DOHH2 (cell line): ENCODE measurements around the gene BHLHE23.

Source experiments
- H3F3A ChIP-seq: fragments of 200-600 bp; sonication (generic), shearing (Covaris generic); 2 replicates; pipeline ENCODE4 v1.6.0; 2016; ENCODE audit warnings: antibody characterized with exemption, mild to moderate bottlenecking; ENCODE audit not compliant: control insufficient read depth, insufficient read depth
- H3K27ac ChIP-seq: fragments of 200-600 bp; sonication (generic); 2 replicates; pipeline ENCODE4 v1.5.1; 2014; ENCODE audit warnings: low read depth, mild to moderate bottlenecking, low read length, moderate library complexity
- H3K27me3 ChIP-seq: fragments of 200-600 bp; sonication (generic); 2 replicates; pipeline ENCODE4 v1.6.1; 2014; ENCODE audit warnings: mild to moderate bottlenecking, low read length, mixed read lengths; ENCODE audit not compliant: control insufficient read depth
- H3K36me3 ChIP-seq: fragments of 200-600 bp; sonication (generic); 2 replicates; pipeline ENCODE4 v1.6.1; 2014; ENCODE audit warnings: mild to moderate bottlenecking, low read length, moderate library complexity, mixed read lengths; ENCODE audit not compliant: control insufficient read depth
- H3K4me1 ChIP-seq: fragments of 200-600 bp; sonication (generic); 2 replicates; pipeline ENCODE4 v1.6.1; 2014; ENCODE audit warnings: mild to moderate bottlenecking, low read length, mixed read lengths; ENCODE audit not compliant: control insufficient read depth
- H3K4me2 ChIP-seq: fragments of 200-600 bp; sonication (generic); 2 replicates; pipeline ENCODE4 v1.6.0; 2014; ENCODE audit warnings: mild to moderate bottlenecking, low read length, moderate library complexity
- H3K4me3 ChIP-seq: fragments of 200-600 bp; sonication (generic); 2 replicates; pipeline ENCODE4 v1.5.1; 2014; ENCODE audit warnings: mild to moderate bottlenecking, low read length, mixed read lengths
- H3K79me2 ChIP-seq: fragments of 200-600 bp; sonication (generic); 2 replicates; pipeline ENCODE4 v1.6.1; 2014; ENCODE audit warnings: mild to moderate bottlenecking, low read length, mixed read lengths; ENCODE audit not compliant: control insufficient read depth
- H3K9me2 ChIP-seq: fragments of 200-600 bp; sonication (generic); replicated peaks from 2 replicates; pipeline ENCODE4 v1.6.1; 2014; ENCODE audit warnings: mild to moderate bottlenecking, low read length, mixed read lengths; ENCODE audit not compliant: control insufficient read depth
- H3K9me3 ChIP-seq: fragments of 200-600 bp; sonication (generic); 2 replicates; pipeline ENCODE4 v1.6.1; 2014; ENCODE audit warnings: antibody characterized with exemption, low read length, mixed read lengths; ENCODE audit not compliant: control insufficient read depth, insufficient read depth
- H4K20me1 ChIP-seq: fragments of 200-600 bp; sonication (generic); 2 replicates; pipeline ENCODE4 v1.6.0; 2014; ENCODE audit warnings: low read depth, mild to moderate bottlenecking, antibody characterized with exemption, low read length, moderate library complexity; ENCODE audit not compliant: control insufficient read depth, insufficient read depth
- CTCF ChIP-seq: fragments of 200-600 bp; sonication (generic); IDR thresholded peaks from one replicate; pipeline ENCODE4 v1.5.1; 2014; ENCODE audit warnings: antibody characterized with exemption, mild to moderate bottlenecking, low read depth, low read length; ENCODE audit not compliant: poor library complexity, severe bottlenecking
- EZH2phosphoT487 ChIP-seq: fragments of 200-600 bp; sonication (generic); IDR thresholded peaks from 2 replicates; pipeline ENCODE4 v1.6.1; 2017; ENCODE audit warnings: borderline replicate concordance, mild to moderate bottlenecking, antibody characterized with exemption, low read length, moderate library complexity, mixed read lengths

The BHLHE23 gene

DNA sequence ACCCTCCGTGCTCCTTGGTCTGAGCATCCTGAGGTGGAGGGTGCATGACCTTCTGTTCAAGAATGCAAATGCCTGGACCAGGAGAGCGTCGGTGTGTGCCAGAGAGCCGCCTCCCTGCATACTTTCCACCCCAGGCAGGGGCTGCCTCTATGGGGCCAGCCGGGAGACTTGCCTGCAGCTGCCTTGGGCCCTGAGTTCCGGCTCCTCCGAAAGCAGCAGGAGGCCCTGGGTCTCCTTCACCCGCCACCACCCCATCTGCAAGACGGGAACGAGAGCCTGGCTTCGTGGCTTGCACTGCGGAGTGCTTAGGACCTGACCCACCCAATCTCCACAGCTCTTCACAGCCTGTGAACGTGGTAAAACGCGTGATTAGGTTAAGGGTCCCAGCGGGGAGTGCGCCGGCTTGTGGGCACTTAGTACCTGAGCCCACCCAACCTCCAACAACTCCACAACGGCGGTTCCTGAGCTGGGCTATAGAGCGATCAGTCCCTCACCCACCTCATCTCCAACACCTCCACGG is 16.4 kb downstream of the BHLHE23 start:
- Histone ChIP-seq H3K4me1 (peaks cover 5% of the 10 kb centered on the region; the same call in 1 of the 2 replicates), H3K9me3 (no peaks in the 10 kb centered on the region), H3K27me3 (peaks cover 13% of the 10 kb centered on the region), H3K9me2 (no peaks in the 10 kb centered on the region), H3F3A (no peaks in the 10 kb centered on the region), H3K4me3 (no peak overlapping the region), H3K36me3 (no peaks in the 10 kb centered on the region), H3K27ac (no peak overlapping the region), H3K4me2 (no peak overlapping the region), H4K20me1 (no peaks in the 10 kb centered on the region), H3K79me2 (no peaks in the 10 kb centered on the region)
- TF ChIP-seq EZH2phosphoT487 (no peak), CTCF (no peak)

DNA sequence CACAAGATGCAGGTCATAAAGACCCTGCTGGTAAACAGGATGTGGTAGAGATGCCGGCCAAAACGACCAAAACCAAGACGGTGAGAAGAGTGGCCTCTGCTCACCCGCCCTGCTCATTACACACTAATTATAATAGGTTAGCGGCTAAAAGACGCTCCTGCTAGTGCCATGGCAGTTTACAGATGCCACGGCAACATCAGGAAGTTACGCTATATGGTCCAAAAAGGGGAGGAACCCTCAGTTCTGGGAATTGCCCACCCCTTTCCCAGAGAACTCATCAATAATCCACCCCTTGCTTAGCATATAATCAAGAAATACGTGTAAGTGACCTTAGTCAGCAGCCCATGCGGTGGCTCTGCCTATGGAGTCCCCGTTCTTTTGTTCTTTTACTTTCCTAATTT is 17.6 kb downstream of the BHLHE23 start:
- H4K20me1 ChIP-seq, result no peaks in the 10 kb centered on the region
- no peaks in the 10 kb centered on the region for H3K9me2 ChIP-seq
- no peaks in the 10 kb centered on the region for H3K36me3 ChIP-seq
- H3K4me3 ChIP-seq, result no peak overlapping the region
- no peak overlapping the region for H3K4me2 ChIP-seq
- no peaks in the 10 kb centered on the region for H3F3A ChIP-seq
- no peaks in the 10 kb centered on the region for H3K79me2 ChIP-seq
- H3K27me3 ChIP-seq, result peaks cover 17% of the 10 kb centered on the region
- no peaks in the 10 kb centered on the region for H3K9me3 ChIP-seq
- H3K4me1 ChIP-seq, result peaks cover 5% of the 10 kb centered on the region; the same call in 1 of the 2 replicates
- TF ChIP-seq EZH2phosphoT487 (no peak), CTCF (no peak)
- H3K27ac ChIP-seq, result no peak overlapping the region

DNA sequence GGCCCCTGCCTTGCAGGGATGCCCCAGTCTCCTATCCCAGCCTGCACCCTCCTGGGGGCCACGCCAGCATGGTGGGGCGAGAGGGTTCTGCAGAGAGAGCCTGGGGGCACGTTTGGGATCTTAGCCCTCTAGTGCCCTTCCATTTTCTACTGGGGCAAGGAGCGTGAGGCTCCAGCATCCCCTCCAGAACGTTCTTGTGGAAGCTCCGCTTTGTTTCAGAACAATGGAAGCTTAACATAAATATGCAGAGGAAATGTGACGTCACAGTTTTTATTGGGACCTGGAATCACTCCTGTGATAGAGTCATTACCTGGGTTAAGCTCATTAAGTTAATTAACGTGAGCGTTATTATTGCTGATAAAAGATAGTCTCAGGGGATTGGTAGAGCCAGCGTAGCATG is 19.6 kb downstream of the BHLHE23 start:
- Histone ChIP-seq H4K20me1 (no peaks in the 10 kb centered on the region), H3K27me3 (peaks cover 22% of the 10 kb centered on the region), H3K4me2 (no peak overlapping the region), H3K4me3 (no peak overlapping the region), H3F3A (no peaks in the 10 kb centered on the region), H3K9me2 (no peaks in the 10 kb centered on the region), H3K79me2 (no peaks in the 10 kb centered on the region), H3K9me3 (no peaks in the 10 kb centered on the region), H3K4me1 (peaks cover 11% of the 10 kb centered on the region), H3K36me3 (no peaks in the 10 kb centered on the region), H3K27ac (no peak overlapping the region)
- TF ChIP-seq EZH2phosphoT487, result no peak
- TF ChIP-seq CTCF, result no peak
